ENCODE results near the gene SLC66A2. TPM values are rescaled to one million over a fixed set of nuclear protein-coding genes. Genes with fewer than 3 reads are reported as not detected.

SLC66A2 gene
- total and polyA plus RNA-seq, 2 of the 13 experiments (the other 11 are each of a cell fraction or from before 2014, with no cell fraction given) = 33.5 to 41.9 TPM

DNA sequence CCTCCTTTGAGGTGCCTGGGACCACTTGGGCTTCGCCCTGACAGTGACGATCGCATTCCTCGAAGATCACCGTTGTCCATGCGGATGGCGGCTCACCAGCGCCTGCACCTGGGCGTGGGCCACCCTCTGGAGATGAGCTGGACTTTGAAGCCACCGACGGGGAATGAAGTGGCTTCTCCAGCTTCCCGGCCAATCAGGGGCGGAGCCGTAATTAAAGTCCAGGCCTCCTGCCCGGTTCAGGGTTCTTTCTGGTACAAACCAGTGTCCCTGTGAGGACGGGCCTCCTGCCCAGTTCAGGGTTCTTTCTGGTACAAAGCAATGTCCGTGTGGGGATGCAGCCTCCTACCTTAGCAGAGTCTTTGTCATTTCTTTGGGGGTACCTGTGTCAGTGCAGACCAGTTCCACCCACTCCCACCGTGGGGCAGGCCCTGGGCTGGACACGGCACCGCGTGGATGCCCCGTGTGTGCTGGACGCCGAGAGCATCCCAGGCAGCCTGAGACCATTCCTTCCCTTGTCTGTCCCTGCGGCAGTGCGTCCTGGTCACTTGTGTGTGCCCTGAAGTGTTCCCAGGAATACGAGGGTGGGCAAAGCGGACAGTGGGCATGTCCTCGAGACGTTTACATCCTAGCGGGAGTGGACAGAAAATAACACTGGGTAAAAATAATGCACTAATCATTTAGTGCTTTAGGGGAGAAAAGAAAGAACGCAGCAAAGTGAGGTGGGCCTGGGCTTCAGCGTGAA, 98.7 kb downstream of the SLC66A2 start (continued):
- TF ChIP-seq ZNF362 (CRISPR knock-in tag; IDR thresholded peaks at IDR 0.05; ENCODE audit: borderline replicate concordance) = no peak
- TF ChIP-seq ZSCAN20 (CRISPR knock-in tag; IDR thresholded peaks at IDR 0.05; ENCODE audit: borderline replicate concordance) = no peak
- 0 out of 2 replicates have a peak, but pooled peaks have one; percentile 19 for TF ChIP-seq NFYB (CRISPR knock-in tag; IDR thresholded peaks at IDR 0.05)
- TF ChIP-seq ISL2 (CRISPR knock-in tag; IDR thresholded peaks at IDR 0.05) = no peak
- no peak for TF ChIP-seq ZNF709 (CRISPR knock-in tag; IDR thresholded peaks at IDR 0.05)
- TF ChIP-seq ZNF589 (CRISPR knock-in tag; conservative IDR thresholded peaks at IDR 0.05) = no peak
- 0 out of 2 replicates have a peak, but pooled peaks have one; percentile 17 for TF ChIP-seq SAP130 (CRISPR knock-in tag; IDR thresholded peaks at IDR 0.05; ENCODE audit: low read depth)
- TF ChIP-seq, protein P1, sequence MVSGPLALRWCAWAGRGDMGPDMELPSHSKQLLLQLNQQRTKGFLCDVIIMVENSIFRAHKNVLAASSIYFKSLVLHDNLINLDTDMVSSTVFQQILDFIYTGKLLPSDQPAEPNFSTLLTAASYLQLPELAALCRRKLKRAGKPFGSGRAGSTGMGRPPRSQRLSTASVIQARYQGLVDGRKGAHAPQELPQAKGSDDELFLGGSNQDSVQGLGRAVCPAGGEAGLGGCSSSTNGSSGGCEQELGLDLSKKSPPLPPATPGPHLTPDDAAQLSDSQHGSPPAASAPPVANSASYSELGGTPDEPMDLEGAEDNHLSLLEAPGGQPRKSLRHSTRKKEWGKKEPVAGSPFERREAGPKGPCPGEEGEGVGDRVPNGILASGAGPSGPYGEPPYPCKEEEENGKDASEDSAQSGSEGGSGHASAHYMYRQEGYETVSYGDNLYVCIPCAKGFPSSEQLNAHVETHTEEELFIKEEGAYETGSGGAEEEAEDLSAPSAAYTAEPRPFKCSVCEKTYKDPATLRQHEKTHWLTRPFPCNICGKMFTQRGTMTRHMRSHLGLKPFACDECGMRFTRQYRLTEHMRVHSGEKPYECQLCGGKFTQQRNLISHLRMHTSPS (CRISPR knock-in tag; IDR thresholded peaks at IDR 0.05; ENCODE audit: low read depth) = no peak
- TF ChIP-seq, protein P2, sequence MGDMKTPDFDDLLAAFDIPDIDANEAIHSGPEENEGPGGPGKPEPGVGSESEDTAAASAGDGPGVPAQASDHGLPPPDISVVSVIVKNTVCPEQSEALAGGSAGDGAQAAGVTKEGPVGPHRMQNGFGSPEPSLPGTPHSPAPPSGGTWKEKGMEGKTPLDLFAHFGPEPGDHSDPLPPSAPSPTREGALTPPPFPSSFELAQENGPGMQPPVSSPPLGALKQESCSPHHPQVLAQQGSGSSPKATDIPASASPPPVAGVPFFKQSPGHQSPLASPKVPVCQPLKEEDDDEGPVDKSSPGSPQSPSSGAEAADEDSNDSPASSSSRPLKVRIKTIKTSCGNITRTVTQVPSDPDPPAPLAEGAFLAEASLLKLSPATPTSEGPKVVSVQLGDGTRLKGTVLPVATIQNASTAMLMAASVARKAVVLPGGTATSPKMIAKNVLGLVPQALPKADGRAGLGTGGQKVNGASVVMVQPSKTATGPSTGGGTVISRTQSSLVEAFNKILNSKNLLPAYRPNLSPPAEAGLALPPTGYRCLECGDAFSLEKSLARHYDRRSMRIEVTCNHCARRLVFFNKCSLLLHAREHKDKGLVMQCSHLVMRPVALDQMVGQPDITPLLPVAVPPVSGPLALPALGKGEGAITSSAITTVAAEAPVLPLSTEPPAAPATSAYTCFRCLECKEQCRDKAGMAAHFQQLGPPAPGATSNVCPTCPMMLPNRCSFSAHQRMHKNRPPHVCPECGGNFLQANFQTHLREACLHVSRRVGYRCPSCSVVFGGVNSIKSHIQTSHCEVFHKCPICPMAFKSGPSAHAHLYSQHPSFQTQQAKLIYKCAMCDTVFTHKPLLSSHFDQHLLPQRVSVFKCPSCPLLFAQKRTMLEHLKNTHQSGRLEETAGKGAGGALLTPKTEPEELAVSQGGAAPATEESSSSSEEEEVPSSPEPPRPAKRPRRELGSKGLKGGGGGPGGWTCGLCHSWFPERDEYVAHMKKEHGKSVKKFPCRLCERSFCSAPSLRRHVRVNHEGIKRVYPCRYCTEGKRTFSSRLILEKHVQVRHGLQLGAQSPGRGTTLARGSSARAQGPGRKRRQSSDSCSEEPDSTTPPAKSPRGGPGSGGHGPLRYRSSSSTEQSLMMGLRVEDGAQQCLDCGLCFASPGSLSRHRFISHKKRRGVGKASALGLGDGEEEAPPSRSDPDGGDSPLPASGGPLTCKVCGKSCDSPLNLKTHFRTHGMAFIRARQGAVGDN (CRISPR knock-in tag; IDR thresholded peaks at IDR 0.05) = peak; percentile 57
- TF ChIP-seq BRCA1 (CRISPR knock-in tag; IDR thresholded peaks at IDR 0.05) = no peak
- peak; percentile 56; the same call in 1 of the 2 replicates for TF ChIP-seq HNF4G (IDR thresholded peaks at IDR 0.05; ENCODE audit: borderline replicate concordance, low read depth, low read length)
- TF ChIP-seq HNF4G (CRISPR knock-in tag; IDR thresholded peaks at IDR 0.05; ENCODE audit: borderline replicate concordance, low read depth) = 0 out of 2 replicates have a peak, but pooled peaks have one; percentile 31
- no peak for TF ChIP-seq EHMT2 (IDR thresholded peaks at IDR 0.05; ENCODE audit: borderline replicate concordance, low read depth, low read length)
- no peak for TF ChIP-seq SMC3 (IDR thresholded peaks at IDR 0.05; ENCODE audit: low read length)
- TF ChIP-seq AGO1 (IDR thresholded peaks at IDR 0.05; ENCODE audit: low read depth, low read length, poor library complexity, severe bottlenecking) = no peak
- no peak for TF ChIP-seq SOX6 (IDR thresholded peaks at IDR 0.05)
- TF ChIP-seq SOX6 (CRISPR knock-in tag; IDR thresholded peaks at IDR 0.05) = no peak
- TF ChIP-seq TBX2 (CRISPR knock-in tag; IDR thresholded peaks at IDR 0.05; ENCODE audit: borderline replicate concordance) = 0 out of 2 replicates have a peak, but pooled peaks have one; percentile 16
- peak; percentile 40; the same call in 1 of the 2 replicates for TF ChIP-seq TFDP2 (CRISPR knock-in tag; IDR thresholded peaks at IDR 0.05)
- no peak for TF ChIP-seq RXRA (CRISPR knock-in tag; IDR thresholded peaks at IDR 0.05)
- no peak for TF ChIP-seq ZFAT (CRISPR knock-in tag; conservative IDR thresholded peaks at IDR 0.05)
- TF ChIP-seq ZMYM4 (CRISPR knock-in tag; IDR thresholded peaks at IDR 0.05) = no peak
